GM19455 (cell line): ENCODE results near the gene MX1.
"Not testable (repeated sequence)": the region's sequence is repeated elsewhere in the genome, so short reads cannot be mapped to it uniquely, and the experiment has no call there.

Experiments
- ATAC-seq: cut with Tn5 transposase; IDR thresholded peaks from one replicate; pipeline ENCODE4 v1.9.1; 2021; ENCODE audit not compliant: unreplicated experiment

MX1 gene

GRCh38 chr21:41407541-41408460, 18.2 kb upstream of the MX1 start:
- ATAC-seq: no peak

GRCh38 chr21:41410361-41410760, 15.7 kb upstream of the MX1 start:
- ATAC-seq: no peak

- no peak for ATAC-seq
Observed at GRCh38 chr21:41410767-41411448, 15.1 kb upstream of the MX1 start.

- ATAC-seq: no peak
Observed at GRCh38 chr21:41411449-41412089, 14.5 kb upstream of the MX1 start.

- ATAC-seq: not testable (repeated sequence)
Observed at GRCh38 chr21:41417505-41417904, 8.5 kb upstream of the MX1 start.

GRCh38 chr21:41418393-41418792, 7.6 kb upstream of the MX1 start:
- ATAC-seq: no peak

- no peak for ATAC-seq
Observed at GRCh38 chr21:41418956-41419680, 6.9 kb upstream of the MX1 start.

- peak; percentile 71 for ATAC-seq
Observed at GRCh38 chr21:41419921-41420862, 5.8 kb upstream of the MX1 start.

- ATAC-seq: not testable (repeated sequence)
Observed at GRCh38 chr21:41420998-41421397, 5.0 kb upstream of the MX1 start.

- no peak for ATAC-seq
Observed at GRCh38 chr21:41422546-41423304, 3.3 kb upstream of the MX1 start.

- not testable (repeated sequence) for ATAC-seq
Observed at GRCh38 chr21:41423305-41423636, 2.8 kb upstream of the MX1 start.

GRCh38 chr21:41425588-41425953, 468 bp upstream of the MX1 start:
- ATAC-seq: peak; percentile 7

- ATAC-seq: no peak
Observed at GRCh38 chr21:41426676-41427404, 801 bp downstream of the MX1 start.

GRCh38 chr21:41427556-41427955, 1.5 kb downstream of the MX1 start:
- ATAC-seq: no peak

- ATAC-seq: no peak
Observed at GRCh38 chr21:41428311-41428710, 2.3 kb downstream of the MX1 start.

- no peak for ATAC-seq
Observed at GRCh38 chr21:41428847-41429246, 2.8 kb downstream of the MX1 start.

GRCh38 chr21:41429305-41429704, 3.3 kb downstream of the MX1 start:
- ATAC-seq: no peak

- ATAC-seq: no peak
Observed at GRCh38 chr21:41429925-41430491, 4.0 kb downstream of the MX1 start.
